ENCODE data around the gene POP4.

DNA sequence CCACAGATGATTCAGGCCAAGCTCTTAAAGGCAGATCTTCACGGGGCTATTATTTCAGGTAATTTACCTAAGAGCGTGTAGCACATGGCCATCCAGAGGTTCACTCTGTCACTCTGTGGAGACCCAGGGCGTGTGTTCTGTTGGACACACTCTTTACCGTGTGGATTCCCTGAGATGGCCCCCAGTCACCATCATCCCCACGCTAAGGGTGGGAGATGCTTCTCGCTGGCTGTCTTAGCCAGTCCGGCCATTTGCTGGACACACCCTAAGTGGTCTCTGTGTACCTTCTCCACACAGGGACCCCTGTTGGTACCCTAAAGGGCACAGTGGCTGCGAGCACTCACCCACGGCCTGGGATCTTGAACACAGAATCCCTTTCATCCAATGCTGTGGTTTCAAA is 6.0 kb downstream of the POP4 start:
- TF ChIP-seq, protein P1, sequence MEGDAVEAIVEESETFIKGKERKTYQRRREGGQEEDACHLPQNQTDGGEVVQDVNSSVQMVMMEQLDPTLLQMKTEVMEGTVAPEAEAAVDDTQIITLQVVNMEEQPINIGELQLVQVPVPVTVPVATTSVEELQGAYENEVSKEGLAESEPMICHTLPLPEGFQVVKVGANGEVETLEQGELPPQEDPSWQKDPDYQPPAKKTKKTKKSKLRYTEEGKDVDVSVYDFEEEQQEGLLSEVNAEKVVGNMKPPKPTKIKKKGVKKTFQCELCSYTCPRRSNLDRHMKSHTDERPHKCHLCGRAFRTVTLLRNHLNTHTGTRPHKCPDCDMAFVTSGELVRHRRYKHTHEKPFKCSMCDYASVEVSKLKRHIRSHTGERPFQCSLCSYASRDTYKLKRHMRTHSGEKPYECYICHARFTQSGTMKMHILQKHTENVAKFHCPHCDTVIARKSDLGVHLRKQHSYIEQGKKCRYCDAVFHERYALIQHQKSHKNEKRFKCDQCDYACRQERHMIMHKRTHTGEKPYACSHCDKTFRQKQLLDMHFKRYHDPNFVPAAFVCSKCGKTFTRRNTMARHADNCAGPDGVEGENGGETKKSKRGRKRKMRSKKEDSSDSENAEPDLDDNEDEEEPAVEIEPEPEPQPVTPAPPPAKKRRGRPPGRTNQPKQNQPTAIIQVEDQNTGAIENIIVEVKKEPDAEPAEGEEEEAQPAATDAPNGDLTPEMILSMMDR (IDR thresholded peaks at IDR 0.05; ENCODE audit: insufficient read depth, low read depth, low read length) = no peak
- TF ChIP-seq EZH2 (IDR thresholded peaks at IDR 0.05; ENCODE audit: insufficient read depth, low read length) = no peak
